K562 (cell line): ENCODE measurements around the gene FAM200A. TPM values are rescaled to one million over a fixed set of nuclear protein-coding genes. Genes with fewer than 3 reads are reported as not detected.
A peak's percentile ranks its signal among the peaks of the same experiment; 100 is the strongest.

Experiments
- COPS2 ChIP-seq: fragments of 450-650 bp; conservative IDR thresholded peaks from 2 replicates; pipeline ENCODE4 v1.6.1; 2016; ENCODE audit warnings: mild to moderate bottlenecking, moderate library complexity
- ETS1 ChIP-seq: conservative IDR thresholded peaks from 2 replicates; pipeline ENCODE4 v1.6.1; 2011; ENCODE audit warnings: low read depth, mild to moderate bottlenecking, low read length; ENCODE audit not compliant: control insufficient read depth
- GABPB2 ChIP-seq: fragments of 250-450 bp; sonication (Bioruptor Pico); conservative IDR thresholded peaks from 2 replicates; pipeline ENCODE4 v1.5.1; 2021; ENCODE audit warnings: mild to moderate bottlenecking
- HDAC1 ChIP-seq, 2 experiments: fragments of 450-650 bp; IDR thresholded peaks; 2 replicates each; pipeline ENCODE4 v1.6.1; 2016 to 2017; ENCODE audit warnings: inconsistent platforms in 1 of 2, mild to moderate bottlenecking in 1 of 2, moderate library complexity in 1 of 2
- KLF1 ChIP-seq: fragments of 450-650 bp; IDR thresholded peaks from 2 replicates; pipeline ENCODE4 v1.6.1; 2016; ENCODE audit warnings: missing genetic modification characterization, missing compliant biosample characterization
- MEF2D ChIP-seq: conservative IDR thresholded peaks from 2 replicates; pipeline ENCODE4 v1.6.1; 2016; ENCODE audit warnings: low read depth, missing genetic modification characterization, missing compliant biosample characterization
- MYNN ChIP-seq, 2 experiments: sonication (generic); formaldehyde crosslinking in 1 of 2; IDR thresholded peaks; 2 replicates each; pipeline versions ENCODE4 v1.5.0 to v1.6.1; 2016 to 2020; ENCODE audit warnings: antibody characterized with exemption in 1 of 2, missing genetic modification reagents in 1 of 2
- NCOA1 ChIP-seq: fragments of 450-650 bp; IDR thresholded peaks from 2 replicates; pipeline ENCODE4 v1.6.1; 2016; ENCODE audit warnings: low read depth
- PRPF4 ChIP-seq: fragments of 200-400 bp; formaldehyde crosslinking; IDR thresholded peaks from one replicate; pipeline ENCODE4 v1.6.1; 2017; ENCODE audit warnings: low read length, low read depth, mild to moderate bottlenecking; ENCODE audit not compliant: insufficient read depth, poor library complexity, severe bottlenecking
- RB1 ChIP-seq: fragments of 450-650 bp; IDR thresholded peaks from 2 replicates; pipeline ENCODE4 v1.6.1; 2017; ENCODE audit warnings: low read depth, mild to moderate bottlenecking
- RNF2 ChIP-seq: sonication (generic); IDR thresholded peaks from 2 replicates; pipeline ENCODE4 v1.6.1; 2016
- SETDB1 ChIP-seq: IDR thresholded peaks from one replicate; pipeline ENCODE4 v1.6.1; 2012; ENCODE audit warnings: low read length, control low read depth, inconsistent platforms
- STAG1 ChIP-seq: sonication (generic); formaldehyde crosslinking; IDR thresholded peaks from 2 replicates; pipeline ENCODE4 v1.5.0; 2020; ENCODE audit warnings: missing genetic modification reagents, borderline replicate concordance
- TAF1 ChIP-seq: IDR thresholded peaks from 2 replicates; pipeline ENCODE4 v1.6.1; 2011; ENCODE audit warnings: mild to moderate bottlenecking, low read length, moderate library complexity; ENCODE audit not compliant: insufficient read depth, control insufficient read depth, severe bottlenecking; ENCODE audit errors: extremely low read depth
- TAF7 ChIP-seq: fragments of 450-650 bp; IDR thresholded peaks from 2 replicates; pipeline ENCODE4 v1.6.1; 2016; ENCODE audit warnings: missing genetic modification characterization, missing compliant biosample characterization
- TBP ChIP-seq: optimal IDR thresholded peaks from 2 replicates; pipeline ENCODE3; 2011; ENCODE audit warnings: low read depth, low read length, improper control_type of control experiment
- TEAD4 ChIP-seq, 2 experiments: sonication (generic) in 1 of 2; formaldehyde crosslinking in 1 of 2; IDR thresholded peaks; 2 replicates each; pipeline versions ENCODE4 v1.6.1 to v1.8.0; 2012 to 2022; ENCODE audit warnings: borderline replicate concordance in 1 of 2, inconsistent platforms in 1 of 2, low read length in 1 of 2, mild to moderate bottlenecking in 1 of 2, missing genetic modification reagents in 1 of 2
- TGIF2 ChIP-seq: sonication (generic); formaldehyde crosslinking; IDR thresholded peaks from 2 replicates; pipeline ENCODE4 v1.8.1; 2022; ENCODE audit warnings: mild to moderate bottlenecking, missing genetic modification reagents, moderate library complexity
- THRAP3 ChIP-seq: fragments of 450-650 bp; IDR thresholded peaks from 2 replicates; pipeline ENCODE4 v1.6.1; 2016; ENCODE audit warnings: mild to moderate bottlenecking, inconsistent platforms, borderline replicate concordance
- TOE1 ChIP-seq, 2 experiments: fragments of 450-650 bp in 1 of 2; sonication (generic) in 1 of 2; formaldehyde crosslinking in 1 of 2; IDR thresholded peaks; 2 replicates each; pipeline versions ENCODE4 v1.7.1 to v1.8.0; 2016 to 2022; ENCODE audit warnings: borderline replicate concordance in 2 of 2, mild to moderate bottlenecking in 2 of 2, antibody characterized with exemption in 1 of 2, inconsistent platforms in 1 of 2, low read depth in 1 of 2, missing genetic modification reagents in 1 of 2, moderate library complexity in 1 of 2
- ZNF263 ChIP-seq: sonication (generic); formaldehyde crosslinking; IDR thresholded peaks from 2 replicates; pipeline ENCODE4 v1.8.0; 2022; ENCODE audit warnings: mild to moderate bottlenecking, missing genetic modification reagents, borderline replicate concordance
- ZNF395 ChIP-seq: fragments of 200-800 bp; sonication (Bioruptor generic); IDR thresholded peaks from 2 replicates; pipeline ENCODE4 v1.6.1; 2017; ENCODE audit warnings: missing genetic modification characterization, missing compliant biosample characterization
- ZNF41 ChIP-seq: fragments of 250-450 bp; sonication (Bioruptor Pico); conservative IDR thresholded peaks from 2 replicates; pipeline ENCODE4 v1.4.0; 2020; ENCODE audit warnings: mild to moderate bottlenecking
- ZNF77 ChIP-seq: fragments of 250-450 bp; sonication (Bioruptor Pico); IDR thresholded peaks from 2 replicates; pipeline ENCODE4 v1.5.0; 2020
- polyA plus RNA-seq, 8 experiments: library from polyadenylated mRNA; depleted of rRNA in 4 of 8; stranded (reverse) in 5 of 8; unstranded in 3 of 8; fragments of >200 nt; fragmentation: Nextera tagmentation in 2 of 8; fragmentation: Illumina TruSeq in 1 of 8; extraction: Ambion mirVana in 2 of 8; extraction: Trizol in 1 of 8; gene quantifications; 2 replicates each; pipeline versions ENCODE4 v1.2.1 to v1.2.3, GENCODE V29; 2011 to 2014; ENCODE audit warnings: inconsistent platforms in 1 of 8, missing spikeins in 1 of 8
- total RNA-seq, 7 experiments: library from RNA; depleted of rRNA in 6 of 7; stranded (reverse); fragments of >200 nt in 6 of 7; fragmentation: Illumina TruSeq in 2 of 7; extraction: Trizol in 2 of 7; gene quantifications; 2 replicates each; pipeline versions ENCODE4 v1.2.1 to v1.2.3, GENCODE V29; 2011 to 2021; ENCODE audit warnings: low replicate concordance in 1 of 7

Gene FAM200A
- total and polyA plus RNA-seq, 9 of the 15 experiments (the other 6 are each of a cell fraction or from before 2014, with no cell fraction given), result 3.3 to 11.2 (median 8.3) TPM

GRCh38 chr7:99558306-99559174 lies 6.6 kb upstream of the FAM200A start, which contains the start of gene ZNF655 (continued):
- TF ChIP-seq RB1 (peak; percentile 41), COPS2 (no peak), STAG1 (CRISPR knock-in tag) (peak; percentile 33; the same call in 1 of the 2 replicates), ZNF395 (CRISPR knock-in tag) (no peak), MEF2D (tag) (0 out of 2 replicates have a peak, but pooled peaks have one; percentile 24), MYNN (IDR thresholded peaks at IDR 0.05) (0 out of 2 replicates have a peak, but pooled peaks have one; percentile 20), MYNN (CRISPR knock-in tag; IDR thresholded peaks at IDR 0.05) (no peak), RNF2 (no peak), NCOA1 (peak; percentile 45; the same call in 1 of the 2 replicates), ZNF263 (CRISPR knock-in tag) (peak; percentile 47; the same call in 1 of the 2 replicates), TOE1 (IDR thresholded peaks at IDR 0.05; ENCODE audit: borderline replicate concordance) (peak; percentile 67; the same call in 1 of the 2 replicates), TOE1 (CRISPR knock-in tag; IDR thresholded peaks at IDR 0.05; ENCODE audit: borderline replicate concordance, low read depth) (no peak), ETS1 (peak; percentile 99), THRAP3 (no peak), ZNF77 (CRISPR knock-in tag) (no peak), TGIF2 (CRISPR knock-in tag) (peak; percentile 51), TAF1 (peak; percentile 91), GABPB2 (CRISPR knock-in tag) (no peak), TAF7 (peak; percentile 26), TEAD4 (IDR thresholded peaks at IDR 0.05; ENCODE audit: low read length) (peak; percentile 39; the same call in 1 of the 2 replicates), TEAD4 (CRISPR knock-in tag; IDR thresholded peaks at IDR 0.05; ENCODE audit: borderline replicate concordance) (peak; percentile 76; the same call in 1 of the 2 replicates), HDAC1 (IDR thresholded peaks at IDR 0.05) (peak in 1 of 2 experiments; percentile 58; a peak in 2 of 4 replicates), SETDB1 (no peak), PRPF4 (no peak), ZNF41 (no peak), KLF1 (0 out of 2 replicates have a peak, but pooled peaks have one; percentile 52), TBP (peak; percentile 79)
